T-helper 2 cell treated with Interferon-gamma antibody and Interleukin-4, amounts not matched to agents 100 ng/mL and 5 ng/mL, for 36 hours (primary cell): ENCODE results near the gene STX18. TPM values are rescaled to one million over a fixed set of nuclear protein-coding genes. Genes with fewer than 3 reads are reported as not detected.
"Not testable (repeated sequence)": the region's sequence is repeated elsewhere in the genome, so short reads cannot be mapped to it uniquely, and the experiment has no call there.

Experiments used
- intact Hi-C: fragments of 100-400 bp; cut with micrococcal nuclease; formaldehyde crosslinking; loops from one replicate; pipeline ENCODE4 v1.15.1; 2023
- total RNA-seq: library from RNA; stranded (reverse); gene quantifications from 2 replicates; pipeline ENCODE4 v1.2.3, GENCODE V29; 2022

STX18 gene
- 21.8 and 22.3 TPM in 2 replicates for total RNA-seq

GRCh38 chr4:4541661-4542570, at the start of gene STX18:
Gene STX18 (minus strand): TSS chr4:4542048. CDS start chr4:4541964, 84 bp downstream.
- intact Hi-C loops = loop anchor here (1.0 to 5.0 kb wide), 3 partner anchors 40 to 294 kb away; partner anchors contain the start of genes LYAR, TMEM128 and ZBTB49

- intact Hi-C loops = no loop called here
Measured at GRCh38 chr4:4591071-4591470, 49.2 kb upstream of the STX18 start.

- intact Hi-C loops = no loop called here
Measured at GRCh38 chr4:4590546-4590945, 48.7 kb upstream of the STX18 start.

- intact Hi-C loops = no loop called here
Measured at GRCh38 chr4:4585012-4585670, 43.3 kb upstream of the STX18 start.

GRCh38 chr4:4583606-4584005, 41.8 kb upstream of the STX18 start:
- intact Hi-C loops = no loop called here

- intact Hi-C loops = no loop called here
Measured at GRCh38 chr4:4582653-4583052, 40.8 kb upstream of the STX18 start.

GRCh38 chr4:4580494-4580893, 38.6 kb upstream of the STX18 start:
- intact Hi-C loops = no loop called here

GRCh38 chr4:4578981-4579380, 37.1 kb upstream of the STX18 start:
- intact Hi-C loops = no loop called here

GRCh38 chr4:4577359-4577875, 35.6 kb upstream of the STX18 start:
- intact Hi-C loops = no loop called here

- intact Hi-C loops = no loop called here
Measured at GRCh38 chr4:4575284-4576211, 33.7 kb upstream of the STX18 start.

GRCh38 chr4:4574792-4575191, 32.9 kb upstream of the STX18 start:
- intact Hi-C loops = no loop called here

GRCh38 chr4:4574052-4574451, 32.2 kb upstream of the STX18 start:
- intact Hi-C loops = no loop called here

GRCh38 chr4:4572821-4573220, 31.0 kb upstream of the STX18 start:
- intact Hi-C loops = no loop called here

GRCh38 chr4:4569861-4570260, 28.0 kb upstream of the STX18 start:
- intact Hi-C loops = not testable (repeated sequence)

GRCh38 chr4:4568806-4569427, 27.1 kb upstream of the STX18 start:
- intact Hi-C loops = no loop called here

- intact Hi-C loops = not testable (repeated sequence)
Measured at GRCh38 chr4:4566359-4566758, 24.5 kb upstream of the STX18 start.

GRCh38 chr4:4564522-4564921, 22.7 kb upstream of the STX18 start:
- intact Hi-C loops = no loop called here

GRCh38 chr4:4560642-4561041, 18.8 kb upstream of the STX18 start:
- intact Hi-C loops = no loop called here

GRCh38 chr4:4560136-4560535, 18.3 kb upstream of the STX18 start:
- intact Hi-C loops = no loop called here

- intact Hi-C loops = no loop called here
Measured at GRCh38 chr4:4559596-4559995, 17.7 kb upstream of the STX18 start.

GRCh38 chr4:4558881-4559280, 17.0 kb upstream of the STX18 start:
- intact Hi-C loops = no loop called here
